Epithelial cell of proximal tubule (primary cell): ENCODE measurements around the gene MED25. TPM values are rescaled to one million over a fixed set of nuclear protein-coding genes. Genes with fewer than 3 reads are reported as not detected.
"Not testable (repeated sequence)": the region's sequence is repeated elsewhere in the genome, so short reads cannot be mapped to it uniquely, and the experiment has no call there.

Experiments
- DNase-seq: peaks from one replicate; pipeline ENCODE4 v3.0.0-alpha.2; 2011; ENCODE audit warnings: low read depth
- H3K4me3 ChIP-seq: 2 replicates; pipeline ENCODE4 v1.5.1; 2011; ENCODE audit warnings: low read depth, mild to moderate bottlenecking, low read length
- total RNA-seq: library from RNA; depleted of rRNA; stranded (reverse); fragments of >200 nt; gene quantifications from 2 replicates; pipeline ENCODE4 v1.2.3, GENCODE V29; 2015
- TF ChIP-seq, protein P1 (sequence below): conservative IDR thresholded peaks from 2 replicates; pipeline ENCODE4 v1.5.1; 2012; ENCODE audit warnings: low read depth, mild to moderate bottlenecking, low read length

The MED25 gene
- total RNA-seq, 1 donor from 2014 or later, result 34.8 TPM

DNA sequence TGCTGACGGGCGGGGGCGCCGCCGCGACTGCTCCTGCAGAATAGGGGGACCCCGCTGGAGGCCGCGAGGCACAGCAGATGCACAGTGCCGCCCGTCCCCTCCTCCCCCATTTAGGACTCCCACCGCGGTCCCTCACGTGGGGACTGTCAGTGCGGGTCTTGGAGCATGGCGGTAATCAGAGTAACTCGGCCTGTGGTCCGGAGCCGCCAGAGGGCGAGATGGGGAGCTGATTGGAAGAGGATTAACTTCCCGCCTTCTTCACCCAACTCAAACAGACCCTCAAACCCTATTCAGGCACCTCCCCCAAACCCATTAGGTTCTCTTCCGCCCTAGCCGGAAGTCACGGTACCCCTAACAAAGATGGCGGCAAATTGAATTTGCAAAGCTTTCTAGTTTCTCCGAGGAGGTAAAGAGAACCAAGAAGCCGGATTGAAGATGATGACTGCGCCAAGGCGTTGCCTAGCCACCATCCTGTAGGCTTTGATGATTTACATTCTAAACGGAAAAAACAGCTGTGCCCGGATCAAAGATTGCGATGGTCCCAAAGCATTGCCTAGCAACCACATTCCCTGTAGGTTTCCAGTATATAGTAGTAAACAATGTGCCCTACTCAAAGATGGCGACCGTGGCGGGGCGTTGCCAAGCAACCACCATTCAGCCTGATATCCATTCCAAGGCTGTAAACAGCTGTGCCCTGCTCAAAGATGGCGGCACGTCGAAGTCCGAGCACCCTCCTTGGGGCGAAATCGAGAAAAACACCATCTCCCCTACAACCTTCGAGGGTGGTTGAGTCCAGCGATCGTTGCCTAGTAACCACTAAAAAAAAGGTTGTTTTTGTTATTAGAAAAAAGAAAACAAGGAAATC is 4.9 kb upstream of the MED25 start, which contains the start of gene FUZ:
Gene FUZ (minus strand): TSS at position 296 of the 865 bp plus-strand sequence. CDS start 186 bp downstream, at position 110.
- H3K4me3 ChIP-seq, result peak within 1 kb of the TSS; percentile 87
- TF ChIP-seq, protein P1, sequence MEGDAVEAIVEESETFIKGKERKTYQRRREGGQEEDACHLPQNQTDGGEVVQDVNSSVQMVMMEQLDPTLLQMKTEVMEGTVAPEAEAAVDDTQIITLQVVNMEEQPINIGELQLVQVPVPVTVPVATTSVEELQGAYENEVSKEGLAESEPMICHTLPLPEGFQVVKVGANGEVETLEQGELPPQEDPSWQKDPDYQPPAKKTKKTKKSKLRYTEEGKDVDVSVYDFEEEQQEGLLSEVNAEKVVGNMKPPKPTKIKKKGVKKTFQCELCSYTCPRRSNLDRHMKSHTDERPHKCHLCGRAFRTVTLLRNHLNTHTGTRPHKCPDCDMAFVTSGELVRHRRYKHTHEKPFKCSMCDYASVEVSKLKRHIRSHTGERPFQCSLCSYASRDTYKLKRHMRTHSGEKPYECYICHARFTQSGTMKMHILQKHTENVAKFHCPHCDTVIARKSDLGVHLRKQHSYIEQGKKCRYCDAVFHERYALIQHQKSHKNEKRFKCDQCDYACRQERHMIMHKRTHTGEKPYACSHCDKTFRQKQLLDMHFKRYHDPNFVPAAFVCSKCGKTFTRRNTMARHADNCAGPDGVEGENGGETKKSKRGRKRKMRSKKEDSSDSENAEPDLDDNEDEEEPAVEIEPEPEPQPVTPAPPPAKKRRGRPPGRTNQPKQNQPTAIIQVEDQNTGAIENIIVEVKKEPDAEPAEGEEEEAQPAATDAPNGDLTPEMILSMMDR, result peak; percentile 27
- DNase-seq, result peak; percentile 91

DNA sequence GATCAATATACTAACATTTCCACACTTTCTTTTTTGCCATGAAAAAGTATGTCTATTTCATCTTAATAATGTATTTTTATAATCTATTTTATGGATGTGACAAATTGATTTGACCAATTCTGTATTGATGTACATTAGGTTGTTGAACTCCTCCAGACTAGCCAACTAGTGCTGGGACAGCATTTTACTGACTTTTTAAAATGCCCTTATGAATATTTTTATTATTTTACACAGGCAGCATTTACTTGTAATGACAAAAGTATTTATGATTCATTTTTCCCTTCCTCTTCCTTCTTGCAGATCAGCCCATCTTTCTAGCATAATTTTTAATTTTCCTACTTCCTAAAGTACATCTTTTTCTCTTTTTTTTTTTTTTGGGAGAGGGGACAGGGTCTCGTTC is 4.1 kb upstream of the MED25 start:
- peak overlapping the region; percentile 87 for H3K4me3 ChIP-seq
- no peak for DNase-seq
- TF ChIP-seq, protein P1, result no peak

DNA sequence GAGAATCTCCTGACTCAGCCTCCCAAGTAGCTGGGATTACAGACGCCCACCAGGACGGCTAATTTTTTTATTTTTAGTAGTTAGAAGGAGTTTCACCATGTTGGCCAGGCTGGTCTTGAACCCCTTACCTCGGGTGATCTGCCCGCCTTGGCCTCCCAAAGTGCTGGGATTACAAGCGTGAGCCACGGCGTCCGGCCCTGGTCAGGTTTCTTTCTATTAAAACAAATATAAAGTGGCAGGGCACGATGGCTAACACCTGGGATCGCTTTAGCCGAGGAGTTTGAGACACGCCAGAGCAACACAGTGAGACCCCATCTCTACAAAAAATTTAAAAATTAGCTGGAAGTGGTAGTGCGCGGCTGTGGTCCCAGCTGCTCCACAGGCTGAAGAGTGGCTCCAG is 1.5 kb upstream of the MED25 start:
- no peak overlapping the region for H3K4me3 ChIP-seq
- TF ChIP-seq, protein P1, result no peak
- no peak for DNase-seq

DNA sequence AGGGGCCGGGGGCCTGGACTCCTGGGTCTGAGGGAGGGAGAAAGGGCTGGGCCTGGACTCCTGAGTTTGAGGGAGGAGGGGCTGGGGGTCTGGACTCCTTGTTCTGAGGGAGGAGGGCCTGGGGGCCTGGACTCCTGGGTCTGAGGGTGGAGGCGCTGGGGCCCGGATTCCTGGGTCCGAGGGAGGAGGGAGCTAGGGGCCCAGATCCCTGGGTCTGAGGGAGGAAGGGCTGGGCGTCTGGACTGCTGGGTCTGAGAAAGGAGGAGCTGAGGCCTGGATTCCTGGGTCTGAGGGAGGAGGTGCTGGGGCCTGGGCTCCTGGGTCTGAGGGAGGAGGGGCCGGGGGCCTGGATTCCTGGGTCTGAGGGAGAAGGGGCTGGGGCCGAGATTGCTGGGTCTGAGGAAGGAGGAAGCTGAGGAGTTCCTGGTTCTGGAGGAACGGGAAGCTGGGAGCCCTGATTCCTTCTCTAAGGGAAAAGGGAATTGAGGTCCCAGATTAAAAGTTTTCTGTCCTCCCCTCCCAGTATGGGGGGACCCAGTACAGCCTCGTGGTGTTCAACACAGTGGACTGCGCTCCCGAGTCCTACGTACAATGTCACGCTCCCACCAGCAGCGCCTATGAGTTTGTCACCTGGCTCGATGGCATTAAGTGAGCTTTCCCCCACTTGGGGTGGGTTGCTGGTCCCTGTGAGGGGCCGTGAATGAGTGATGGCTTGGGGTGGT is 721 bp downstream of the MED25 start:
- peak overlapping the region; percentile 100 for H3K4me3 ChIP-seq
- TF ChIP-seq, protein P1, result no peak
- DNase-seq, result no peak

DNA sequence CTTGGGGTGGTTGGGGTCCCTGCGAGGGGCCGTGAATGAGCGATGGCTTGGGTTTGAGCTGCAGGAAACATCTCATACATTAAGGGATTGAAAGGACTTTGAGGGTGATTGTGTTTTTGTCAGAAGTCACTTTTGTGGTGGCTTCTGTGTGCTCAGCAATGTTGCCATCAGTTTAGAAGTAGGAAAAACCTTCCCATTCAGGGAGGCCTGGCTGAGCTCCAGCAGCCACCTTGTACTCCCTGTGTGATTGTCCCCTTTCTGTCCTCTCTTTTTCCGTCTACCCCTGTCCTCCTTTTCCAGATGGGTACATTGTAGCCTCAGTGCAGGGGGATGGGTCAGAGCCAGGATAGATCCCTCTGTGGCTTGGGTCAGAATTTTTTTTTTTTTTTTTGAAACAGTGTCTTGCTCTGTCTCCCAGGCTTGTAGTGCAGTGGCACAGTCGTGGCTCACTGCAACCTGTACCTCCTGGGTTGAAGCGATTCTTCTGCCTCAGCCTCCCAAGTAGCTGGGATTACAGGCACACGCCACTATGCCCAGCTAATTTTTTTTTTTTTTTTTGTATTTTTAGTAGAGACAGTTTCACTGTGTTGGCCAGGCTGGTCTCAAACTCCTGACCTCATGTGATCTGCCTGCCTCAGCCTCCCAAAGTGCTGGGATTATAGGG is 1.5 kb downstream of the MED25 start:
- DNase-seq, result not testable (repeated sequence)
- H3K4me3 ChIP-seq, result peak overlapping the region; percentile 100

DNA sequence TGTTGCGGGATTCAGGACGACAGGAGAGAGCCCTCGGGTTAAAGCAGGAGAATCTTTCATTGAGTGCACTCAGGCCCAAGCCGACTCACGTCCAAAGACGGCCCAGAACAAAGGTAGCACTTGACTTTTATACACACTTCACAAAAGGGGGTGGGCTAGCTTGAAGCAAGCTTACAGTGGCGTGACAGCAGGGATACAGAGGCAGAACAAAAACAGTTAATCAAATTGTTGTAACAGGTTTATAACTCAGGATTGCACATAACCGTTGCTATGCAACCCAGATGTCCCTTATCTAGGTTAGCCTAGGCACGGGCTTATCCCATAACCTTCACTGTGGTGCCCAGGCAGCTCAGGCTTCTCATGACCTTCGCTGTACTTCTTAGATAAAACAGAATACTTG is 2.0 kb downstream of the MED25 start:
- TF ChIP-seq, protein P1, result no peak
- no peak for DNase-seq
- no peak overlapping the region for H3K4me3 ChIP-seq

DNA sequence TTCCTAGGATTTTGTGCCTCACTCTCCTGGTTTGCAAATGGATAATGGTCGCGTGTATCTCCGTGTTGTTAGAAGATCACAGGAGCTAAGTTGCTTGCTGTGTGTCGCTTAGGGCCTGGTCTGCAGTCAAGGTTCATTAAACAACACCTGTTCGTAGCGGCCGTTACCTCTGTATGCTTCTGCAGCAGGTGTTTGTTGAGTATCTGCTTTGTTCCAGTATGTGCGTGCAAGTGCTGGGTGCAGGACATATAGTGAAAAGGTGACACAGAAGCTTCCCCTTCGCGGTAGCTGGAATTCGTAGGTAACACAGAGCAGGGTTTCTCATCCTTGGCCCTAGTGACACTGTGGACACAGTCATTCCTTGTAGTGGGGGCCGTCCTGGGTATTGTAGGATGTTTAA is 5.4 kb downstream of the MED25 start:
- DNase-seq, result no peak
- H3K4me3 ChIP-seq, result no peak overlapping the region
- TF ChIP-seq, protein P1, result no peak
